ENCODE results near the gene VASN.
A peak's percentile ranks its signal among the peaks of the same experiment; 100 is the strongest.

Gene VASN

GRCh38 chr16:4416200-4417032 lies 44.8 kb downstream of the VASN start, which contains the start of gene CORO7:
TSS of gene CORO7 (minus strand) at chr16:4416596. CDS start at chr16:4416518, 78 bp downstream.
- H3K36me3 ChIP-seq (ENCODE audit: insufficient read depth, low read length): peaks cover 22% of the 10 kb centered on the region

GRCh38 chr16:4419402-4419959 lies 47.8 kb downstream of the VASN start:
- H3K4me3 ChIP-seq (ENCODE audit: low read depth in 1 of 2, low read length in 2 of 2): no peak overlapping the region
- H3K4me2 ChIP-seq (ENCODE audit: insufficient read depth, low read length): no peak overlapping the region
- no peak for DNase-seq
- no peak for ATAC-seq (ENCODE audit: insufficient read depth, low read depth)
- no peaks in the 10 kb centered on the region for H3K9me3 ChIP-seq (ENCODE audit: insufficient read depth, low read length, severe bottlenecking)
- peaks cover 27% of the 10 kb centered on the region for H3K4me1 ChIP-seq (ENCODE audit: insufficient read depth, low read length)
- H3K79me2 ChIP-seq (ENCODE audit: insufficient read depth, low read length): peaks cover 21% of the 10 kb centered on the region
- no peak for TF ChIP-seq EZH2 (IDR thresholded peaks at IDR 0.05; ENCODE audit: borderline replicate concordance, low read depth, low read length, severe bottlenecking)
- TF ChIP-seq CTCF (IDR thresholded peaks at IDR 0.05; ENCODE audit: borderline replicate concordance, extremely low read depth, low read length, poor library complexity, severe bottlenecking): no peak
- peaks cover 13% of the 10 kb centered on the region for H4K20me1 ChIP-seq (ENCODE audit: insufficient read depth, low read length)
- no peak overlapping the region for H3K9ac ChIP-seq (ENCODE audit: low read depth, low read length)
- H3K27ac ChIP-seq (ENCODE audit: low read length): no peak overlapping the region
- H3K27me3 ChIP-seq (ENCODE audit: insufficient read depth, low read length, poor library complexity): no peaks in the 10 kb centered on the region
- 0 out of 2 replicates have a peak, but pooled peaks cover 2% of the 10 kb centered on the region for H3K36me3 ChIP-seq (ENCODE audit: insufficient read depth, low read length)
- H2AFZ ChIP-seq (ENCODE audit: low read depth, low read length): no peak overlapping the region

More at GRCh38 chr16:4416200-4417032, 44.8 kb downstream of the VASN start, which contains the start of gene CORO7:
- Histone ChIP-seq H3K79me2 (ENCODE audit: insufficient read depth, low read length) (peaks cover 49% of the 10 kb centered on the region), H3K9ac (ENCODE audit: low read depth, low read length) (peak within 1 kb of the TSS; percentile 89), H4K20me1 (ENCODE audit: insufficient read depth, low read length) (peaks cover 37% of the 10 kb centered on the region), H3K27me3 (ENCODE audit: insufficient read depth, low read length, poor library complexity) (no peaks in the 10 kb centered on the region), H3K4me1 (ENCODE audit: insufficient read depth, low read length) (peaks cover 37% of the 10 kb centered on the region), H3K4me2 (ENCODE audit: insufficient read depth, low read length) (peak within 1 kb of the TSS; percentile 80), H2AFZ (ENCODE audit: low read depth, low read length) (peak within 1 kb of the TSS; percentile 76), H3K9me3 (ENCODE audit: insufficient read depth, low read length, severe bottlenecking) (no peaks in the 10 kb centered on the region), H3K4me3 (ENCODE audit: low read depth in 1 of 2, low read length in 2 of 2) (peak within 1 kb of the TSS; percentile 58 to 73), H3K27ac (ENCODE audit: low read length) (peak within 1 kb of the TSS; percentile 74)
- TF ChIP-seq CTCF (IDR thresholded peaks at IDR 0.05; ENCODE audit: borderline replicate concordance, extremely low read depth, low read length, poor library complexity, severe bottlenecking): no peak
- no peak for TF ChIP-seq EZH2 (IDR thresholded peaks at IDR 0.05; ENCODE audit: borderline replicate concordance, low read depth, low read length, severe bottlenecking)
- DNase-seq (peak; percentile 98), ATAC-seq (ENCODE audit: insufficient read depth, low read depth) (peak; percentile 92)

- Histone ChIP-seq H3K27me3 (ENCODE audit: insufficient read depth, low read length, poor library complexity) (no peaks in the 10 kb centered on the region), H3K4me3 (ENCODE audit: low read depth in 1 of 2, low read length in 2 of 2) (no peak overlapping the region), H3K27ac (ENCODE audit: low read length) (no peak overlapping the region), H3K79me2 (ENCODE audit: insufficient read depth, low read length) (peaks cover 13% of the 10 kb centered on the region), H3K4me1 (ENCODE audit: insufficient read depth, low read length) (peaks cover 20% of the 10 kb centered on the region), H3K9me3 (ENCODE audit: insufficient read depth, low read length, severe bottlenecking) (no peaks in the 10 kb centered on the region), H3K4me2 (ENCODE audit: insufficient read depth, low read length) (no peak overlapping the region), H3K36me3 (ENCODE audit: insufficient read depth, low read length) (no peaks in the 10 kb centered on the region), H4K20me1 (ENCODE audit: insufficient read depth, low read length) (peaks cover 1% of the 10 kb centered on the region; the same call in 1 of the 2 replicates), H2AFZ (ENCODE audit: low read depth, low read length) (no peak overlapping the region), H3K9ac (ENCODE audit: low read depth, low read length) (no peak overlapping the region)
- no peak for ATAC-seq (ENCODE audit: insufficient read depth, low read depth)
- DNase-seq: no peak
- TF ChIP-seq EZH2 (IDR thresholded peaks at IDR 0.05; ENCODE audit: borderline replicate concordance, low read depth, low read length, severe bottlenecking) (no peak), CTCF (IDR thresholded peaks at IDR 0.05; ENCODE audit: borderline replicate concordance, extremely low read depth, low read length, poor library complexity, severe bottlenecking) (no peak)
Observed at GRCh38 chr16:4420505-4421105, 49.0 kb downstream of the VASN start.

Measured in DND-41 (cell line).